Hepatocyte (in vitro differentiated cells): Measurements from ENCODE around the gene DOCK1.

ENCODE experiments used
- EZH2 ChIP-seq: fragments of 200-600 bp; sonication (generic); IDR thresholded peaks from 2 replicates; pipeline ENCODE4 v1.6.1; 2016; ENCODE audit warnings: antibody characterized with exemption, mild to moderate bottlenecking, borderline replicate concordance
- TF ChIP-seq, protein P1 (sequence below): fragments of 200-600 bp; sonication (generic); IDR thresholded peaks from 2 replicates; pipeline ENCODE4 v1.5.1; 2016; ENCODE audit warnings: antibody characterized with exemption, mild to moderate bottlenecking; ENCODE audit not compliant: poor library complexity

GRCh38 chr10:127142136-127142535, 236.9 kb downstream of the DOCK1 start:
- TF ChIP-seq, protein P1, sequence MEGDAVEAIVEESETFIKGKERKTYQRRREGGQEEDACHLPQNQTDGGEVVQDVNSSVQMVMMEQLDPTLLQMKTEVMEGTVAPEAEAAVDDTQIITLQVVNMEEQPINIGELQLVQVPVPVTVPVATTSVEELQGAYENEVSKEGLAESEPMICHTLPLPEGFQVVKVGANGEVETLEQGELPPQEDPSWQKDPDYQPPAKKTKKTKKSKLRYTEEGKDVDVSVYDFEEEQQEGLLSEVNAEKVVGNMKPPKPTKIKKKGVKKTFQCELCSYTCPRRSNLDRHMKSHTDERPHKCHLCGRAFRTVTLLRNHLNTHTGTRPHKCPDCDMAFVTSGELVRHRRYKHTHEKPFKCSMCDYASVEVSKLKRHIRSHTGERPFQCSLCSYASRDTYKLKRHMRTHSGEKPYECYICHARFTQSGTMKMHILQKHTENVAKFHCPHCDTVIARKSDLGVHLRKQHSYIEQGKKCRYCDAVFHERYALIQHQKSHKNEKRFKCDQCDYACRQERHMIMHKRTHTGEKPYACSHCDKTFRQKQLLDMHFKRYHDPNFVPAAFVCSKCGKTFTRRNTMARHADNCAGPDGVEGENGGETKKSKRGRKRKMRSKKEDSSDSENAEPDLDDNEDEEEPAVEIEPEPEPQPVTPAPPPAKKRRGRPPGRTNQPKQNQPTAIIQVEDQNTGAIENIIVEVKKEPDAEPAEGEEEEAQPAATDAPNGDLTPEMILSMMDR, result no peak
- TF ChIP-seq EZH2, result no peak
